HG03066 (cell line): ENCODE measurements around the gene GUK1.

Experiments used
- ATAC-seq: cut with Tn5 transposase; IDR thresholded peaks from one replicate; pipeline ENCODE4 v1.9.1; 2021; ENCODE audit warnings: low read depth; ENCODE audit not compliant: unreplicated experiment

The GUK1 gene

DNA sequence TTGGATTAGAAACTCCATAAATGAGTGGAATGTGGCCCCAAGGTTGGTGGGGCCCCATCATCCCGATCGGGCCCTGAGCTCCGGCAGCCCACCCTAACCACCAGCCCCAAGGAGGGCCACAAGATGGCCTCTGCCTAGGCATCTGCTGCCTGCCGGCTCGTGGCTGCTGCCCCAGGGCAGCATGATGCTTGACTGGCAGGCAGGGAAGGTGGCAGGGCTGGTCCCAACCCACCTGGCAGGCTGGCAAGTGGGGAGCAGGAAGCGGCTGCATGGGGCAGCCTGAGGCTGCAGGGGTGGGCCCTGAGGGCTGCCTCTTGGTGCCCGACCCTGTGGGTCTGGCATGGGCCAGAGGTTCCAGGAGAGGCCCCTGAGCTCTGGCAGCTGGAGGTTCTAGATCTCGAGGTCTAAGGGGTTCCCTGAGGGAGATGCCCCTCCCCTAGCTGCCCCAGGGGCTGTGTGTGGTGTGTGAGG, 8.9 kb downstream of the GUK1 start:
- no peak for ATAC-seq

DNA sequence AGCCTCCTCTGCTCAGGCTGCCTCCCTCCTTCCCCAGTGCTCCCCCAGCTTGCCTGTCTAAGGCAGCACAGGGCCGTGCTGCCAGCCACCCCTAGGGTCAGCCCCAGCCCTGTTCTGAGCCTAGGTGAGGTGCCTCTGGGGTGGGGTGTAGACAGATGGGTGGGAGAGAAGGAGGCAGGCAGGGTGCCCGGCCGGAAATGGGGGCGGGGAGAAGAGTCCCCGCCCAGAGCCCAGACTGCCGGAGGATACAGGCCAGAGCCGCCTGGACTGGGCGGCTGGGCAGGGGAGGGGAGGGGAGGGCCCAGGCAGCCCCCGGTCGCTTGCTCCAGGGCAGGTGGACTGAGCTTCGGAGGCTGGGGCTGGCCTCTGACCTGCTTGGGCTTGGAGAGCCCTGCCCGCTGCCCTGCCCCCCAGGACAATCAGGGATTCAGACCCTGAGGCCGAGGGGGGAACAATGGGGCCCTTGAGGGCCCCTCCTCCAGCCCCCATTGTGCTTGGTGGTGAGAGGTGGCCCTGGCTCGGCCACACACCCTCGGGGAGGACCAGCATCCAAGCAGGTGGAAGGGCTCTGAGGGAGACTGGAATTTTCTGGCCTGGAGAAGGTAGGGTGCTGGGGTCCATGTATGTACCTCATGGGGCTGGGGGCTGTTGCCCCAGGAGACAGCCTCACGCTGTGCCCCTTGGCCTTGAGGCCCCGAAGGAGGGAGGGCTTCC, 9.5 kb downstream of the GUK1 start, which contains the start of gene GJC2:
GJC2 (plus strand) TSS at position 525 of the 714 bp plus-strand sequence. CDS start 7,829 bp downstream, outside the sequence.
- ATAC-seq: no peak

DNA sequence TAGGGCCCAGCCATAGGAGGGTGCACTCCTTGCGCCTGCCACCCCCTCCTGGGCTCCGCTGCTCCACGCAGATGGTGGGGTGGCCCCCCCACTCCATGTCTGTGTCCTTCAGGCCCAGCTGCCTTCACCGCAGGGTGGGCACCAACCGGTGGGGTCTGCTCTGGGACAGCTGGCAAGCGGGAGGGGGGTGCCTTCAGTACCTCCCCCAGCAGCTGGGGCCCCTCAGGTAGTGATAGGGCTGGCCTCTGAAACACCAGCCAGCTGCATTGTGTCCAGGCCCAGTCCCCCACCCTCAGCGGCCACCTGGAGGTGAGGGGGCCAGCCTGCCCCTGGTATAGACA, 10.0 kb downstream of the GUK1 start:
- no peak for ATAC-seq

DNA sequence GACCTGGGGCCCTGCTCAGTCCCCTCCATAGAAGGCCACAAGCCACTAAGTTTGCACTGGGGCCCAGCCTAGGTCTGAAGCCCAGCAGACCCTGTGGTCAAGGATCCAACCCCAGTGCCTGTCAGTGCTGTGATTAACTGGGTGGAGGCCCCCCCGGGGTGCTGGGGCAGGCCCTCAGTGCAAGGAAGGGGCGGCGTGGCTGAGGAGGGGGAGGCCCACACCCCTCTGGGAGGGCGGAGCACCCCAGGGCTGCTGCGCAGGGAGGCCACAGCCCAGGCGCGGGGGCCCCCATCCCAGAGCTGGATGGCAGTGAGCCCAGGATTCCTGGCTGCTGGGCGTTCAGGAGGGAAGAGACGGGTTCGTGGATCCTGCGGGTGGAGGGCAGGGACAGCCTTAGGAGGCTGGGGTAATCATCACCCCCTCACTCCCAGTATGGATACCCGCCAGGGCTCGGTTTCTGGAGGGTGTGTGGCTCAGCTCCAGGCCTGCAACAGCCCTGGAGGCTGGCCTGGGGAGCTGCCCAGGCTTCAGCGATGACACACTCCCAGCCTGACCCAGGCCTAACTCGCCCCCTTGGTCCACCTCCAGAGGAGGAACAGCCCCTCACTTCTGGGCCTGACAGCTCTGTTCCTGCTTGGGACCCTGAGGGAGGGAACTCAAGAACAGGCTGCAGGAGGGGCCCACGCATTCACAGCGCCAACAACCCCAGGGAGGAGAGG, 10.5 kb downstream of the GUK1 start:
- no peak for ATAC-seq

DNA sequence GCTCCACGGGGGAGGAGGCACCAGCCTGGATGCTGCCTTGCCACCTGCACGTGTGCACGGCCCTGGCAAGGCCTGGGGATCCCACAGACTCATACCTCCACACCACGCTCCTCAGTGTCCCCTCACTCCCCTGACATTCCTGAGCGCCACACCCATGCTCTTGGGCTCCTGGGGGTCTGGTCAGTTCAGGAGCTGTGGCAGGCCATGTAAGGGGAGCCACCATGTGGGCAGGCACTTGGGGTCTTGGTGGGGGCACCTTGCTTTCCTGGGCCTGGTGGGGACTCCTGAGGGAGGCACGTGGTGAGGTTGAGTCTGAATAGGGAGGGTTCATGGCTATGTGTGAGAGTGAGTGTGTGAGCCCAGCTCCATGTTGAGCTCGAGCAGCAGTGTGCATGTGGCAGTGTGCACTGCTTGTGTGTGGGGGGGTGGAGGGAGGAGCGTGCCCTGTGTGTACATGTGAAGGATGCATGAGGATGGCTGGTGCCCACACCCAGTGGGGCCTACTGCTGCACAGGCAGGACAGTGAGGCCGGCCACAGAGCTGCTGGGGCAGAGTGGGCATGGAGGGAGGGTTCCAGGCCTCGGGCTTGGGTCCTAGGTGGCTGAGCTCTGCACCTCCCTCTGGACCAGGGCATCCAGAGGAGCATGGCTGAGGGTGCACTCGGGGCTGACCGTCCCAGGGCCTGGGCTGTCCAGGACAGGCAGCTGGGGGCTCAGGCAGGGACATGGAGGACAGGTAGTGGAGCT, 11.3 kb downstream of the GUK1 start:
- ATAC-seq: no peak

DNA sequence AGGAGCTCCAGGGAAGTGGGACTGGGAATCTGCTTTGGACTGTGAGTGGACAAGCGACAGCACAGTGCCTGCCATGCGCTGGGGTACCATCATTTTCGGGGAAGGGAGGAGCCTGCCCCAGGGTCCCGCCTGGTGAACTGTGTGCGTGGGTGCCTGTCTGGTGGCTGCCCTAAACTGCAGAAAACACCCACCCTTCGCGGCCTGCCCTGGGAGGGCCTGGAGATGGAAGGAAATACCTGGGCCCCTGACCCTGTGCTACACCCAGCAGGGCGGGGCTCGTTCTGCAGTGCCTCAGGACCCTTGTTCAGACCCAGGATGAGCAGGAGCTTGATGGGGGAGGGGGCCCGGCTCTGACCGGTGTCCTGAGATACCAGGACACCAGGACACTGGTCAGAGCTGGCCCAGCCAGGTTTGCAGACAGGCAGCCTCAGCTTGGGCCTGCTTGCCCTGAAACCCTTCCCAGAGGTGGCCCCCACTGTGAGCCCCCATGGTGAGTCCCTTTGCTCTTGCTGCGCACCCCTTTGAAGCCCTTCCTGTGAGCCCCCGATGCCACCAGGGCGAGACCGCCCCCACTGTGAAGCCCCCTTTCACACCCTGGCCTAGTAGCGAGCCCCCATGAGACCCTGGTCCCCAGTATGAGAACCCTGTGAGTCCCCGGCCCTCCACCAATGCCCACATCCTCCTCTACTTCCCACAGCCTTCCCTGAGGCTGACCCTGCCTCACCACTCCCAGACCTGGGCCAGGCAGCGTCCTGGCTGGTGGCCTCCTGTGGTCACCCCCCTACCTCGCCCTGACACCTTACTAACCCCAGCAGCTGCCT, 12.2 kb downstream of the GUK1 start:
- no peak for ATAC-seq

DNA sequence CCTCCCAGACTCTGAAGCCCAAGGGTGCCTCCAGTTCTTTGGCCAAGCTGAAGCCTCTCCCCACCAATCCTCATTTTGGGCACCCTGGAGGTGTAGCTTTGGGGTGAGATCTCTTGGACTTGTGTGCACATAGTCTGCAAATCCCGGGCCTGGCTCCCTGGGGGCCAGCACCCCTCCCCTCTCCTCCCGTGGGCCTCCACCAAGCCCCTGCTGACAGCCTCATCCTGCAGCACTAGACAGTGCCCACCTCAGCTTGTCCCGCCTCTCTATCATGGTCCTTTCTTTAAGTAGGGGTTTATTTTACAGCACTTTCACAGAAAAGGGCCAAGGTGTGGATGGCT, 12.8 kb downstream of the GUK1 start:
- no peak for ATAC-seq

DNA sequence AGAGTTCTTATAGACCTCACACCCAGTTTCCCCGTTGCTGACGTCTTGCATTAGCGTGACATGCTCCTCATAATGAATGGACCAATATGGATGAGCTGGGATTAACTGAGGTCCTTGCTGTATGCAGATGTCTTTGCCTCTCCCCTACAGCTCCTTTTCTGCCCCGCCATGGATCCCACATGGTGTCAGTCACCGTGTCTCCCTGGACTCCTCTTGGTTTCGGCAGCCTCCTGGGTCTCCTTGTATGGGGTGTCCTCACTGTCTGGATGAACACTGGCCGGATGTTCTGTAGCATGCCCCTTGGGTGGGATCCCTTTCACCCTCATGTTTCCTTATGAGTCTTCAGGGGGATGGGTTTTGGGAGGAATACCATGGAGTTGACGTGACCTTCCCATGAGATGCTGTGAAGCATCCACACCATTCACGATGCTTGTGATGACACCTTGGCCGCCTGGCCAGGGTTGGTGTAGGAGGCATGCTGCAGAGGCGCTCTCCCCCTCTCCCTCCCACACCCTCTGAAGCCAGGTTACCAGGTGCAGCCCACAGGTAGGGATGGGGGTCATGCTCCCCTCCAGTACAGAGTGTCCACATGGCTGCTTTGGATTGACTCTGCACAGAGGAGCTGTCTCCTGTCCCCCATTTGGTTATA, 14.1 kb downstream of the GUK1 start:
- ATAC-seq: no peak

DNA sequence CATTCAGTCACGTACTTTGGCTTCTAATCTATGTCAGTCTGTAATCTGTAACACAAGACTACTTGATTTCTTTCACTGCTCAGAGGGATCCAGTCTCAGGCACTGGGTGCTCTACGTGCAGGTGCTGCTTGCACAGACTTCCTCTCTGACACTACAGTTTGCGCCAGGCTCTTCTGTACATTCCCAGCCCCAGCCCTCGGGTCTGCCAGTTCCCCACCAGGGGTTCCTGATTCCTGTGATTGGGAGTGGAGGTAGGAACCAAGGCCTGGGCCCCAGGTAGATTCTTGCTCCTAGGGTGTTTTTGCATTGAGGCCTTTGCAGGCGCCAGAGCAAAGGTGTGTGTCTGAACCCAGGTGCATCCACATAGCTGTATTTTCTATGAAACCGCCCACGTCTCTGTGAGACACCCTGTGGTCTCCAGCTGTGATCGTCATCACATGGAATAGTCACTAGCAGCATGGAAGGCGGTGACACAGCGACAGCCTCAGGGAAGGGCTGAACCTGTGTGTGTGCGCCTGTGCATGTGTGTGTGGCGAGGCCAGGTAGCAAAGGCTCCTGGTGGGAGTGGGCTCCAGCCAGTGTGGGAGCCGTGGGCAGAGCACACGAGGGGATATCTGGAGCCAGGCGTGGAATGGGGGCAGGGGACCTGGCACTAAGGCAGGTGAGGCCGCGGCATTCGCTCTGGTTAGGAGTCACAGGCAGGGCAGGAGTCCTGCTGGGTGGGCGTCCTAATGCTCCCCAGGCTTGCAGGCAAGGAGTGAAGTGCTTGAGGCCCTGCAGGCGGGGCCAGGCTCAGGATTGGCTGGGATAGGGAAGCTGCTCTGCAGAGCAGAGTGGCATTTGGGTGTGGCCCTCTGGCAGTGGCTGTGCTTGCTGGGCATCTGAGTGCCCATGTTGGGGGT, 14.8 kb downstream of the GUK1 start:
- no peak for ATAC-seq

DNA sequence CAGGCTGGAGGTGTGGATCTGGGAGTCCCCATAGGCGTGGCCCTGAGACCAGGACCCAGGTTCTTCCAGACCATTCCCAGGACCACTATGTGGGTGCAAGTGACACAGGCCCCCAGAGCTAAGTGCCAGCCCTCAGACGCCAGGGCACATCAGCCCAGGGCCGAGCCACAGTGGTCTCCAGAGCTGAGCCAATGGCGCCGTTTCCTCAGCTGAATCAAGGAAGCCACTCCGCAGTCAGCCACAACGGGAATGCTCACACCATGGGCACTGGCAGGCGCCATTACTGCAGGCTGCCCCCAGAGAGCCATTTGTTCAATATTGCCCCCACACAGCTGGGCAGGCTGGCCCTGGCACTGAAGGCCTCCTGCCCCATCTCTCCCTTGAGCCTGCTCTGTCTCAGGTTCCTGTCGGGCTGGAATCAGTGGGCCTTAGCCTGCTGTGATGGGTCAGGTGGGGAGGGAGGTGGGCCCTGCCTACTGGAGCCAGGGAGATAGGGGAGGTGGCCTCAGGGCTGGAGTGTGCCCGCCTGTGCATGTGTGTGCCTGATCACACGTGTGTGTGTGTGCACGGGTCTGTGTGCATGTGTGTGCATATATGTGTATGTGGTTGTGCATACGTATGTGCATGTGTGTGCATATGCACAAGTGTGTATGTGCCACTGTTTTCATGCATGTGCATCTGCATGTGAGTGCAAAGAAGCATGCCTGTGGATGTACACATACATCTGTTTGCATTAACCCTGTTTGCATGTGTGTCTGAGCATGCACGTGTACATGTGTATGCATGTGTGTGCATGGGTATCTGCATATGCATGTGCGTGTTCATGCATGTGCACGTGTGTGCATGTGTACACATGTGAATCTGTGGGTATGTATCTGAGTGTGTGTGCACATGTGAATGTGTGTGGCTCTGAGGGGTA, 15.8 kb downstream of the GUK1 start:
- no peak for ATAC-seq

DNA sequence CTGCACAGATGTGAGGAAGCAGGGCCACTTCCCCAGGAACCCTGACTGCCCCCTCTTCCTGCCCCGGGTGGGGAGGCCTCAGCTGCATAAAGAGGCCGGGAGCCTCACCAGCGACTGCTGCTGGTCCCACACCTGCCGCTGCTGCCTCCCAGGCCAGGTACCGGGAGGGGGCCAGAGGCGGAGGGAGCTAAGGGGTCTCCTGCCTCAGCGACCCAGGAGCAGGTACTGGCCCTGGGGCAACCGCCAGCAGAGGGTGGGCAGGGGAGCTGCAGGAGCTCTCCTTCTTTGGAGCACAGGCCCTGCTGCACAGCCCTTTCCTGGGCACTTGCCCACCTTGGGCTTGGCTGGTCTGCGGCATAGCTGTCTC, 16.4 kb downstream of the GUK1 start:
- no peak for ATAC-seq

DNA sequence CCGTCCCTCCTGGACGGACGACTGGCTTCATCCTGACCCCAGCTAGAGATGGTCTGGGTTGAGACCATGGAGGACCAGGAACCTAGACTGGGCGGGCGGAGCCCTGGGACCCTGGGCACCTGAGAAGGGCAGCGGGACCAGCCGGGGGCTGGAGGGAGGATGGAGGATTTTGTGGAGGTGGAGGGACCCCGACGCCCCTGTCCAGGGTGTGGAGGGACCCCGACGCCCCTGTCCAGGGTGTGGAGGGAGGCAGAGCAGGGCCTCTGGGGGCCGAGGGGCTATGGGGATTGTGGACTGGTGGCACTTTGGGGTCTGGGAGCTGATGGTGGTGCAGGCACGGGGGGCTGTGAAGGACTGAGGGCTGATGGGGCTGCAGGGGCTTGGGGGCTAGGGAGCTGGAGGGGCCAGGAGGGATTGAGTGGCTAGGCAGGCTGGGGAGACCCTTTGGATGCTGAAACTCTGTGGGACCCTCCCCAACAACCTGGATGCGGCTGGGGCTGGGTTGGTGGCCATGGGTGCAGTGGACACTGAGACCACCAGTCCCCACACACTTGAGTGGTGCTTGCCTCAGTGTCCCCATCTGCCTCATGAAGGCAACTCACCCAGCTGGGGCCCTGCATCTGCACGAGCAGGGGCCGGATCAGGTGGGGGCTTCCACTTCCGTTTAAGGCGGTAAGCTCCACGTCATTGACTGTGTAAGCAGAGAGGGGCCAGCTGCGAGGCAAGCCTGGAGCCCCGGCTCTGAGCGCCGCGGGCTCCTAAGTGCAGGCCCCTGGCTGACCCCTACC, 17.1 kb downstream of the GUK1 start:
- no peak for ATAC-seq

DNA sequence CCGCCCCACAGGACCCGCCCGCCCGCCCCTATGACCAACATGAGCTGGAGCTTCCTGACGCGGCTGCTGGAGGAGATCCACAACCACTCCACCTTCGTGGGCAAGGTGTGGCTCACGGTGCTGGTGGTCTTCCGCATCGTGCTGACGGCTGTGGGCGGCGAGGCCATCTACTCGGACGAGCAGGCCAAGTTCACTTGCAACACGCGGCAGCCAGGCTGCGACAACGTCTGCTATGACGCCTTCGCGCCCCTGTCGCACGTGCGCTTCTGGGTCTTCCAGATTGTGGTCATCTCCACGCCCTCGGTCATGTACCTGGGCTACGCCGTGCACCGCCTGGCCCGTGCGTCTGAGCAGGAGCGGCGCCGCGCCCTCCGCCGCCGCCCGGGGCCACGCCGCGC, 17.6 kb downstream of the GUK1 start:
- ATAC-seq: no peak

DNA sequence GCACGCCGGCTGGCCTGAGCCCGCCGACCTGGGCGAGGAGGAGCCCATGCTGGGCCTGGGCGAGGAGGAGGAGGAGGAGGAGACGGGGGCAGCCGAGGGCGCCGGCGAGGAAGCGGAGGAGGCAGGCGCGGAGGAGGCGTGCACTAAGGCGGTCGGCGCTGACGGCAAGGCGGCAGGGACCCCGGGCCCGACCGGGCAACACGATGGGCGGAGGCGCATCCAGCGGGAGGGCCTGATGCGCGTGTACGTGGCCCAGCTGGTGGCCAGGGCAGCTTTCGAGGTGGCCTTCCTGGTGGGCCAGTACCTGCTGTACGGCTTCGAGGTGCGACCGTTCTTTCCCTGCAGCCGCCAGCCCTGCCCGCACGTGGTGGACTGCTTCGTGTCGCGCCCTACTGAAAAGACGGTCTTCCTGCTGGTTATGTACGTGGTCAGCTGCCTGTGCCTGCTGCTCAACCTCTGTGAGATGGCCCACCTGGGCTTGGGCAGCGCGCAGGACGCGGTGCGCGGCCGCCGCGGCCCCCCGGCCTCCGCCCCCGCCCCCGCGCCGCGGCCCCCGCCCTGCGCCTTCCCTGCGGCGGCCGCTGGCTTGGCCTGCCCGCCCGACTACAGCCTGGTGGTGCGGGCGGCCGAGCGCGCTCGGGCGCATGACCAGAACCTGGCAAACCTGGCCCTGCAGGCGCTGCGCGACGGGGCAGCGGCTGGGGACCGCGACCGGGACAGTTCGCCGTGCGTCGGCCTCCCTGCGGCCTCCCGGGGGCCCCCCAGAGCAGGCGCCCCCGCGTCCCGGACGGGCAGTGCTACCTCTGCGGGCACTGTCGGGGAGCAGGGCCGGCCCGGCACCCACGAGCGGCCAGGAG, 18.3 kb downstream of the GUK1 start:
- no peak for ATAC-seq

DNA sequence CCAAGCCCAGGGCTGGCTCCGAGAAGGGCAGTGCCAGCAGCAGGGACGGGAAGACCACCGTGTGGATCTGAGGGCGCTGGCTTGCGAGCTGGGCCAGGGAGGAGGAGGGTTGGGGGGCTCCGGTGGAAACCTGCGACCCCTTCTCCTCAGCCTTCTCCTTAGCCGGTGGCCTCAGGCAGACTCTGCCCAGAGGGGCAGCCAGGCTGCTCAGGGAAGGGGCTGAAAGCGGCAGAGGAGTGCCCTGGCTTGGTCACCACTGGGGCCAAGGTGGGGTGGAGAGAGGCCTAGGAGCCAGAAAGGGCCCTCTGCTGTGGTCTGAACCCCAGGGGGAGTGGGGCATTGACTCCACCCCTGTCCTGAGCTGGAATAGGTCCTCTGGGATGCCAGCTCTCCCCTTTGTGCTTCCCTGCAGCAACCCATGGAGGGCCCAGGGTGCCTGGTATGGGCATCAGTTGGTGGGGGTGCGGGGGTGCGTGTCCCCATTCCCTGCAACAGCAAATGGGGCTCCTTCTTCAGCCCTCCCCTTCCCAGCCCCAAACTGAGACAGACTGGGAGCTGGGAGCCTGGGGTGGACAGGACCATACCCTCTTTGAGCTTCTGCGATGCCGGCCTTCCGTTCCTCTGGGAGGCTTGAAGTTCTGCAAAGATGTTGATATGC, 19.1 kb downstream of the GUK1 start:
- ATAC-seq: no peak

DNA sequence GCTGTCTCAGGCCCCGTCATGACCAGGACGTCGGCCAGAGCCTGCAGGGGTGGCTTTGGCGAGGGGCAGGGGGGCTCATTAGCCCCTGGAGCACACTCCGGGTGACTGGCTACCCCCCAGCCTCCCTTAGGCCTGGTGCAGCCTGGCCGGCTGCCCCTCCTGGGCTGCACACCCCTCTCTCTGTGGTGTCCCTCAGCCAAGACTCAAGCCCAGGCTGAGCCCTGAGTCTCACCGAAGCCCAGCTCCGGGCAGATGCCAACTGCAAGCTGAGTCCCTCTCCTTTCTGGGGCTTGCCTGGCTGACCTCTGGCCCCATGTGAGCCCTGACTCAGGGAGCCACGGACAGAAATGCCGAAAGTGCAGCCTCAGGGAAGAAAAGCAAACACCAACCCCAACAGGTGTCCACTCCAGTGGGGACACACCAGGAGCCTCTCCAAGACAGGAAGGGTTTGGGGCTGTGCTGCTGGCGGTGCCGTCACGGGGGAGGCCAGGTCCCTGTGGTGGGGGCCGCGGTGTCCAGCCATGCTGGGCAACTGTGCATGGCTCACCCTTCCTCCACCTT, 20.2 kb downstream of the GUK1 start:
- no peak for ATAC-seq
